Activated T-helper 1 cell treated with anti-CD3 and anti-CD28 coated beads, Interleukin-12 subunit alpha, Interleukin-12 subunit beta, Interleukin-2, Interleukin-4 antibody, amounts not matched to agents 30 ng/mL and 10 ng/mL and 1 ng/mL, durations not matched to agents 14 hours and 24 hours and 36 hours (primary cell): Measurements from ENCODE around the gene TAS2R41. TPM values are rescaled to one million over a fixed set of nuclear protein-coding genes. Genes with fewer than 3 reads are reported as not detected.

Source experiments
- DNase-seq: peaks from one replicate; pipeline ENCODE4 v3.0.0; 2021; ENCODE audit warnings: low spot score
- H3K27ac Mint-ChIP-seq: one replicate; pipeline ENCODE4 v1.8.0; 2021; ENCODE audit warnings: mild to moderate bottlenecking, mixed read lengths
- H3K27me3 Mint-ChIP-seq: one replicate; pipeline ENCODE4 v1.8.0; 2022; ENCODE audit warnings: mild to moderate bottlenecking, moderate library complexity, mixed read lengths; ENCODE audit not compliant: insufficient read depth
- H3K36me3 Mint-ChIP-seq: one replicate; pipeline ENCODE4 v1.8.0; 2021; ENCODE audit warnings: low read depth, mixed read lengths
- H3K4me1 Mint-ChIP-seq: one replicate; pipeline ENCODE4 v1.8.0; 2021; ENCODE audit warnings: low read depth, mixed read lengths
- H3K4me3 Mint-ChIP-seq: one replicate; pipeline ENCODE4 v1.8.0; 2021; ENCODE audit warnings: mild to moderate bottlenecking, moderate library complexity, mixed read lengths
- H3K9me3 Mint-ChIP-seq: one replicate; pipeline ENCODE4 v1.8.0; 2021; ENCODE audit warnings: mixed read lengths
- intact Hi-C: fragments of 100-400 bp; cut with micrococcal nuclease; formaldehyde crosslinking; loops from one replicate; pipeline ENCODE4 v1.15.1; 2024
- total RNA-seq: library from RNA; stranded (reverse); gene quantifications from 2 replicates; pipeline ENCODE4 v1.2.3, GENCODE V29; 2022

The TAS2R41 gene
- total RNA-seq, 1 donor from 2014 or later, result not detected

DNA sequence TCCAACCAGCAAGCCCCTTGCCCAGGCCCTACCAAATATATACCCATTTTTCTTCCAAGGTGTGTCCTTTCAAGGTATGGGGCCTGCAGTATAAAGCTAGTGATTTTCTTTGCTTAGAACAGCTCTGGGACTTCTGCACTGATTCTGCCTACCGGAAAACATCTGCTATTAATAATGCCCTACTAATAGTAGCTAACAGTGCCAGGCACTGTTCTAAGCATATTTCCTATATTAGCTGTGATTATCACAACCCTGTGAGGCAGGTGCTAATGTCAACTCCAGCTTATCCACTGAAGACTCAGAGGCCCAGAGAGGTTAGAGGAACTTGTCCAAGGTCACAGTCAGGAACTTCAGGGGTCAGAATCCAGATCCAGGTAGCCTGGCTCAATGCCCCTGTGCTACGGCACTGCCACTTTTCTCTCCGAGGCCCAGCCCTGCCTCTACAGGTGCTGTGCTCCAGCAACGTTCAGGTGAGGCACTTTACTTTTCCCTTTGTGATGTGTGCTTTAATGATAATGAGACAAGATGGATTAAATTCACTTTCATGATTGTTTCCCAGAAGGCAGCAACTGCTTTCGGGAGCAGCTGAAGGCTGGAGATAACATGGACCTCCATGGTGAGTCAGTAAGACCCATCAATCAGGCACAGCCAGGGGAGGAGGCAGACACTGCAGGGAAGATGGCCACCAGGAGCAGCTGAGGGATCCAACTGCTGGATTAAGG lies 26.7 kb downstream of the TAS2R41 start:
- H3K27ac Mint-ChIP-seq, result no peak overlapping the region
- H3K36me3 Mint-ChIP-seq, result no peaks in the 10 kb centered on the region
- no peak for DNase-seq
- no peak overlapping the region for H3K4me3 Mint-ChIP-seq
- peaks cover 5% of the 10 kb centered on the region for H3K27me3 Mint-ChIP-seq
- H3K9me3 Mint-ChIP-seq, result peaks cover 3% of the 10 kb centered on the region
- intact Hi-C loops, result no loop called here
- H3K4me1 Mint-ChIP-seq, result peaks cover 9% of the 10 kb centered on the region

DNA sequence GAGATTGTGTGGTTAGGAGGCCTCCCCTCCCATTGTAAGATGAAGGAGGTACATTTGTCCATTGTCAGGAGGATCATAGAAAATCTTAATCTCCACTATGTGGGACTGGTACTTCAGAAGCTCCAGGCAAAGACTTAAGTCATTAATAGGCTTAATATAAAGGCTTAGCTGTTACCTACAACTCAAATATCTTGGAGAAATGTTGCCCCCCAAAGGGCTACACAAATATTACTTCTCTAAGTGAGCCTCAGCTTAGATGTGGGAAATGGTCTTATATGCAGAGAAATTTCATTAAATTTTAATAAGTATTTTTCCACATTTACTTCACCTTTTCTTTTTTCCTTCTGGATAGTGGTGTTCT lies 27.2 kb downstream of the TAS2R41 start:
- intact Hi-C loops, result no loop called here
- Mint-ChIP-seq H3K4me3 (no peak overlapping the region), H3K9me3 (peaks cover 3% of the 10 kb centered on the region), H3K36me3 (no peaks in the 10 kb centered on the region), H3K27ac (no peak overlapping the region), H3K27me3 (peaks cover 5% of the 10 kb centered on the region), H3K4me1 (peaks cover 9% of the 10 kb centered on the region)
- DNase-seq, result no peak

DNA sequence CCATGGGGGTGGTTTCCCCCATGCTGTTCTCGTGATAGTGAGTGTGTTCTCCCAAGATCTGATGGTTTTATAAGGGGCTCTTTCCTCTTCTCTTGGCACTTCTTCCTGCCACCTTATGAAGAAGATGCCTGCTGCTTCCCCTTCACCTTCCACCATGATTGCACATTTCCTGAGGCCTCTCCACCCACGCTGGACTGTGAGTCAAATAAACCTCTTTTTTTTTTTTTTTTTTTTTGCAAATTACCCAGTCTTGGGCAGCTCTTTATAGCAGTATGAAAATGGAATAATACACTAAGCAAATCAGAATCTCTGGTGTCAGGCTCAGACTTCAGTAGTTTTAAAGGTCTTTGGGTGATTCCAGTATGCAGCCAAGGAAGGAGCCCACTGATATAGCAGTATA lies 28.2 kb downstream of the TAS2R41 start:
- Mint-ChIP-seq H3K27me3 (peaks cover 5% of the 10 kb centered on the region), H3K4me1 (peaks cover 9% of the 10 kb centered on the region), H3K36me3 (no peaks in the 10 kb centered on the region), H3K4me3 (no peak overlapping the region), H3K9me3 (peaks cover 3% of the 10 kb centered on the region), H3K27ac (no peak overlapping the region)
- DNase-seq, result no peak
- intact Hi-C loops, result no loop called here

- intact Hi-C loops, result no loop called here
- DNase-seq, result no peak
- Mint-ChIP-seq H3K36me3 (no peaks in the 10 kb centered on the region), H3K4me1 (peaks cover 9% of the 10 kb centered on the region), H3K27me3 (peaks cover 3% of the 10 kb centered on the region), H3K4me3 (no peak overlapping the region), H3K9me3 (peaks cover 3% of the 10 kb centered on the region), H3K27ac (no peak overlapping the region)
Measured at GRCh38 chr7:143507094-143507518, 29.4 kb downstream of the TAS2R41 start.

- intact Hi-C loops, result no loop called here
- peaks cover 3% of the 10 kb centered on the region for H3K27me3 Mint-ChIP-seq
- H3K4me1 Mint-ChIP-seq, result peaks cover 9% of the 10 kb centered on the region
- no peak overlapping the region for H3K4me3 Mint-ChIP-seq
- DNase-seq, result no peak
- no peaks in the 10 kb centered on the region for H3K36me3 Mint-ChIP-seq
- H3K9me3 Mint-ChIP-seq, result peaks cover 3% of the 10 kb centered on the region
- no peak overlapping the region for H3K27ac Mint-ChIP-seq
Measured at GRCh38 chr7:143507534-143508055, 29.9 kb downstream of the TAS2R41 start.

- Mint-ChIP-seq H3K27ac (no peak overlapping the region), H3K36me3 (no peaks in the 10 kb centered on the region), H3K4me1 (peaks cover 4% of the 10 kb centered on the region), H3K4me3 (no peak overlapping the region), H3K9me3 (peaks cover 3% of the 10 kb centered on the region), H3K27me3 (peaks cover 3% of the 10 kb centered on the region)
- intact Hi-C loops, result no loop called here
- no peak for DNase-seq
Measured at GRCh38 chr7:143510854-143511592, 33.4 kb downstream of the TAS2R41 start.

- no peak overlapping the region for H3K27ac Mint-ChIP-seq
- DNase-seq, result no peak
- no peaks in the 10 kb centered on the region for H3K27me3 Mint-ChIP-seq
- intact Hi-C loops, result no loop called here
- no peak overlapping the region for H3K4me3 Mint-ChIP-seq
- H3K4me1 Mint-ChIP-seq, result no peaks in the 10 kb centered on the region
- H3K36me3 Mint-ChIP-seq, result no peaks in the 10 kb centered on the region
- no peaks in the 10 kb centered on the region for H3K9me3 Mint-ChIP-seq
Measured at GRCh38 chr7:143511593-143512047, 33.9 kb downstream of the TAS2R41 start.

GRCh38 chr7:143512488-143513340 lies 35.0 kb downstream of the TAS2R41 start:
- no peak overlapping the region for H3K4me3 Mint-ChIP-seq
- intact Hi-C loops, result no loop called here
- H3K27me3 Mint-ChIP-seq, result no peaks in the 10 kb centered on the region
- no peaks in the 10 kb centered on the region for H3K9me3 Mint-ChIP-seq
- no peak for DNase-seq
- no peaks in the 10 kb centered on the region for H3K36me3 Mint-ChIP-seq
- H3K4me1 Mint-ChIP-seq, result no peaks in the 10 kb centered on the region
- no peak overlapping the region for H3K27ac Mint-ChIP-seq

- DNase-seq, result no peak
- intact Hi-C loops, result no loop called here
- Mint-ChIP-seq H3K4me3 (no peak overlapping the region), H3K27ac (no peak overlapping the region), H3K4me1 (no peaks in the 10 kb centered on the region), H3K36me3 (no peaks in the 10 kb centered on the region), H3K9me3 (no peaks in the 10 kb centered on the region), H3K27me3 (peaks cover 7% of the 10 kb centered on the region)
Measured at GRCh38 chr7:143514487-143514886, 36.8 kb downstream of the TAS2R41 start.

GRCh38 chr7:143514995-143515735 lies 37.5 kb downstream of the TAS2R41 start:
- peaks cover 7% of the 10 kb centered on the region for H3K27me3 Mint-ChIP-seq
- H3K27ac Mint-ChIP-seq, result no peak overlapping the region
- no peak overlapping the region for H3K4me3 Mint-ChIP-seq
- no peak for DNase-seq
- H3K36me3 Mint-ChIP-seq, result no peaks in the 10 kb centered on the region
- intact Hi-C loops, result no loop called here
- no peaks in the 10 kb centered on the region for H3K9me3 Mint-ChIP-seq
- H3K4me1 Mint-ChIP-seq, result no peaks in the 10 kb centered on the region

DNA sequence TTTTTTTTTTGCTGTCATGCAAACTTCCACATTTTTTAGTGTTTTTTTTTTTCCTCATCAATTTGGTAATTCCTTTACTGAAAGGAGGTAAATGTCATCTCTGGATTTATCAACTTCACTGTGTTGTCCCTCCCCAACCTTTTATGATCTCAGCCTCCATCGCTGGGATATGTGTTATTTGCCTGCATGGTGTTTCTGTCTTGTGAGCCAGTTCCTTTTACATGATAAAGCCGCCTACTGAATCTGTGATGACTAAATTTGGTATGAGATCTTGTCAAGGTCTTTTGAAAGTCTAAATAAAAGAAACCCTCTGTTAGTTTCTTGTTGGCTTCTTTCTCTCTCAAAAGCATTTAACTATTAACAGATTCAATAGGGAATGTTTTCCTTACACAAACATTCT lies 39.3 kb downstream of the TAS2R41 start:
- H3K27me3 Mint-ChIP-seq, result peaks cover 10% of the 10 kb centered on the region
- H3K9me3 Mint-ChIP-seq, result no peaks in the 10 kb centered on the region
- intact Hi-C loops, result no loop called here
- H3K4me1 Mint-ChIP-seq, result no peaks in the 10 kb centered on the region
- no peak overlapping the region for H3K27ac Mint-ChIP-seq
- no peak for DNase-seq
- no peaks in the 10 kb centered on the region for H3K36me3 Mint-ChIP-seq
- H3K4me3 Mint-ChIP-seq, result no peak overlapping the region

- H3K4me1 Mint-ChIP-seq, result no peaks in the 10 kb centered on the region
- no peaks in the 10 kb centered on the region for H3K9me3 Mint-ChIP-seq
- no peaks in the 10 kb centered on the region for H3K36me3 Mint-ChIP-seq
- DNase-seq, result no peak
- H3K27me3 Mint-ChIP-seq, result peaks cover 10% of the 10 kb centered on the region
- H3K27ac Mint-ChIP-seq, result no peak overlapping the region
- intact Hi-C loops, result no loop called here
- no peak overlapping the region for H3K4me3 Mint-ChIP-seq
Measured at GRCh38 chr7:143518521-143518920, 40.8 kb downstream of the TAS2R41 start.
